ENCODE results near the gene MTUS2. TPM values are rescaled to one million over a fixed set of nuclear protein-coding genes. Genes with fewer than 3 reads are reported as not detected.

Gene MTUS2
- total and polyA plus RNA-seq, 2 donors from 2014 or later = 0.06 to 0.22 TPM

DNA sequence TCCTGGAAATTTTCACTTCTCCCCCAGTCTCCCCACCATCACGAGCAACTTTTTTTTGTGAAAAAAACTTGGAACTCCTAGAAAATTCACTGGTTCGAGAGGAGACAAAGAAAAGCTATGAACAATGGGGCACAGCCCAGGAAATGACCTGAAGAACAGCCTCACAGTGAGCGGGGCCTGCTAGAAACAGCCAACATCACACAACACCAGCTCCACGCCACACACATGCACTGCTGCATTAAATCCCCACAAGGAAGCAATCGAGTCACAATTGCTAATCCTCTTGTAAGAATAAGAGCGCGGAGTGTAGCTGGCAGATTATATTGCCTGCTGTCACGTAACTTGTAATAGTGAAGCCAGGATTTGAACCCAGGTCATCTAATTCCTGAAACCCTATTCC, 726.5 kb downstream of the MTUS2 start:
- H3K27me3 ChIP-seq (ENCODE audit: control insufficient read depth, insufficient read depth, low read length) = no peaks in the 10 kb centered on the region
- no peak for FAIRE-seq
- intact Hi-C loops (cut with DNase I) = no loop called here
- no peaks in the 10 kb centered on the region for H3K9me3 ChIP-seq (ENCODE audit: control insufficient read depth in 2 of 3, insufficient read depth in 1 of 3, low read length in 3 of 3)
- no peak for DNase-seq
- H3K4me3 ChIP-seq (ENCODE audit: low read length in 3 of 3) = no peak overlapping the region
- no peaks in the 10 kb centered on the region for H3K4me1 ChIP-seq (ENCODE audit: control insufficient read depth in 2 of 3, insufficient read depth in 2 of 3, low read depth in 1 of 3, low read length in 3 of 3)
- TF ChIP-seq, protein P1, sequence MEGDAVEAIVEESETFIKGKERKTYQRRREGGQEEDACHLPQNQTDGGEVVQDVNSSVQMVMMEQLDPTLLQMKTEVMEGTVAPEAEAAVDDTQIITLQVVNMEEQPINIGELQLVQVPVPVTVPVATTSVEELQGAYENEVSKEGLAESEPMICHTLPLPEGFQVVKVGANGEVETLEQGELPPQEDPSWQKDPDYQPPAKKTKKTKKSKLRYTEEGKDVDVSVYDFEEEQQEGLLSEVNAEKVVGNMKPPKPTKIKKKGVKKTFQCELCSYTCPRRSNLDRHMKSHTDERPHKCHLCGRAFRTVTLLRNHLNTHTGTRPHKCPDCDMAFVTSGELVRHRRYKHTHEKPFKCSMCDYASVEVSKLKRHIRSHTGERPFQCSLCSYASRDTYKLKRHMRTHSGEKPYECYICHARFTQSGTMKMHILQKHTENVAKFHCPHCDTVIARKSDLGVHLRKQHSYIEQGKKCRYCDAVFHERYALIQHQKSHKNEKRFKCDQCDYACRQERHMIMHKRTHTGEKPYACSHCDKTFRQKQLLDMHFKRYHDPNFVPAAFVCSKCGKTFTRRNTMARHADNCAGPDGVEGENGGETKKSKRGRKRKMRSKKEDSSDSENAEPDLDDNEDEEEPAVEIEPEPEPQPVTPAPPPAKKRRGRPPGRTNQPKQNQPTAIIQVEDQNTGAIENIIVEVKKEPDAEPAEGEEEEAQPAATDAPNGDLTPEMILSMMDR (IDR thresholded peaks at IDR 0.05; ENCODE audit: borderline replicate concordance, extremely low read depth, insufficient read depth) = no peak
- no peak overlapping the region for H3K9ac ChIP-seq (ENCODE audit: low read length in 3 of 3)
- no peak overlapping the region for H3K27ac ChIP-seq (ENCODE audit: low read depth in 2 of 2, low read length in 2 of 2)
- H3K36me3 ChIP-seq (ENCODE audit: control insufficient read depth in 2 of 3, insufficient read depth in 3 of 3, low read length in 3 of 3) = no peaks in the 10 kb centered on the region

GRCh38 chr13:29547153-29547552, 727.0 kb downstream of the MTUS2 start:
- no peaks in the 10 kb centered on the region for H3K27me3 ChIP-seq (ENCODE audit: control insufficient read depth, insufficient read depth, low read length)
- no peaks in the 10 kb centered on the region for H3K4me1 ChIP-seq (ENCODE audit: control insufficient read depth in 2 of 3, insufficient read depth in 2 of 3, low read depth in 1 of 3, low read length in 3 of 3)
- FAIRE-seq = no peak
- no peak overlapping the region for H3K27ac ChIP-seq (ENCODE audit: low read depth in 2 of 2, low read length in 2 of 2)
- no peak for DNase-seq
- intact Hi-C loops (cut with DNase I) = no loop called here
- H3K9me3 ChIP-seq (ENCODE audit: control insufficient read depth in 2 of 3, insufficient read depth in 1 of 3, low read length in 3 of 3) = no peaks in the 10 kb centered on the region
- TF ChIP-seq, protein P1 (IDR thresholded peaks at IDR 0.05; ENCODE audit: borderline replicate concordance, extremely low read depth, insufficient read depth) = no peak
- no peak overlapping the region for H3K9ac ChIP-seq (ENCODE audit: low read length in 3 of 3)
- no peak overlapping the region for H3K4me3 ChIP-seq (ENCODE audit: low read length in 3 of 3)
- H3K36me3 ChIP-seq (ENCODE audit: control insufficient read depth in 2 of 3, insufficient read depth in 3 of 3, low read length in 3 of 3) = no peaks in the 10 kb centered on the region

DNA sequence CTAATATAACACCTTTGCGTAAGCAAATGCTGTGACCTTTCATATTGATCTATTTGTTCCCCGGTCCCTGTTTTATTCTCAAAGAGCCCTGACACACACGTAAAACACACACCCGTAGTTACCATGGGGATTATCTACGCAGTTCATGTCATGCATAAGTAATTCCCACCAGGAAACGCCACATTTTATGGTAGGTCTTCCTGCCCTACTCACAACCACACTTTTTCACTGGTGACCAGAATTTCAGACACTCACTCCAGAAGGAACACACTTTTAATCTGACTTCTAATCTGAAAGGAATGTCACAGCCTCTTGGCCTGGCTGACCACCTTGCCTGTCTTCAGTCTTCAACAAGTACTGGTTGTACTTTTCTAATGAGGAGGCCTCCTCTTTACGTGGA, 728.6 kb downstream of the MTUS2 start:
- Histone ChIP-seq H3K9me3 (ENCODE audit: control insufficient read depth in 2 of 3, insufficient read depth in 1 of 3, low read length in 3 of 3) (no peaks in the 10 kb centered on the region), H3K4me1 (ENCODE audit: control insufficient read depth in 2 of 3, insufficient read depth in 2 of 3, low read depth in 1 of 3, low read length in 3 of 3) (no peaks in the 10 kb centered on the region), H3K9ac (ENCODE audit: low read length in 3 of 3) (no peak overlapping the region), H3K4me3 (ENCODE audit: low read length in 3 of 3) (no peak overlapping the region), H3K36me3 (ENCODE audit: control insufficient read depth in 2 of 3, insufficient read depth in 3 of 3, low read length in 3 of 3) (no peaks in the 10 kb centered on the region), H3K27ac (ENCODE audit: low read depth in 2 of 2, low read length in 2 of 2) (peak overlapping the region; percentile 37 to 43), H3K27me3 (ENCODE audit: control insufficient read depth, insufficient read depth, low read length) (no peaks in the 10 kb centered on the region)
- TF ChIP-seq, protein P1 (IDR thresholded peaks at IDR 0.05; ENCODE audit: borderline replicate concordance, extremely low read depth, insufficient read depth) = no peak
- DNase-seq = peak in 3 of 5 donors; percentile 21 to 76 (median 70)
- intact Hi-C loops (cut with DNase I) = no loop called here
- FAIRE-seq = no peak

DNA sequence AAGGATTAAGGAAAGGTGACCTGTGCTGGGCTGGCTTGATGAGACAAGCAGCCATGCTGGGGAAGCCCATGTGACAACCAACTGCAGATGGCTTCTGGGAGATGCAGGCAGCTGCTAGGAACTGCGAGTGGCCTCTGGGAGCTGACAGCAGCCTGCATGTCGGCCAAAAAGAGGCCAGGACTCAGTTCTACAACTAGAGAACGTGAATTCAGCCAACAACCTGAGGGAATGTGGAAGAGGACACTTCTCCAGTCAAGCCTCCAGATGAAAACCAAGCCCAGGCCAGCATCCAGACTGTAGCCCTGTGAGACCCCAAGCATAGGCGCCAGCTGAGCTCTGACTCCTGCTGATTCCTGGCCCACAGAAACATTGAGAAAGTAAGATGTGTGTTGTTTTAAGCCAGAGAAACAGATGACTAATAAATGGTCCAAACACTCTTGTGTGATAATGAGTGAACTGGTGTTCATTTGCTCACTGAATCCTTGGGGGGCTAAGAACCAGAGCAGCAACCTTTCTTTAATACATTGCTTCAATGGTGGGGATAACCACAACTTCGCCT, 730.4 kb downstream of the MTUS2 start:
- intact Hi-C loops (cut with DNase I) = no loop called here
- H3K9me3 ChIP-seq (ENCODE audit: control insufficient read depth in 2 of 3, insufficient read depth in 1 of 3, low read length in 3 of 3) = no peaks in the 10 kb centered on the region
- H3K36me3 ChIP-seq (ENCODE audit: control insufficient read depth in 2 of 3, insufficient read depth in 3 of 3, low read length in 3 of 3) = no peaks in the 10 kb centered on the region
- TF ChIP-seq, protein P1 (IDR thresholded peaks at IDR 0.05; ENCODE audit: borderline replicate concordance, extremely low read depth, insufficient read depth) = no peak
- H3K27ac ChIP-seq (ENCODE audit: low read depth in 2 of 2, low read length in 2 of 2) = no peak overlapping the region
- no peaks in the 10 kb centered on the region for H3K4me1 ChIP-seq (ENCODE audit: control insufficient read depth in 2 of 3, insufficient read depth in 2 of 3, low read depth in 1 of 3, low read length in 3 of 3)
- FAIRE-seq (no peak), DNase-seq (no peak)
- H3K4me3 ChIP-seq (ENCODE audit: low read length in 3 of 3) = no peak overlapping the region
- H3K9ac ChIP-seq (ENCODE audit: low read length in 3 of 3) = no peak overlapping the region
- H3K27me3 ChIP-seq (ENCODE audit: control insufficient read depth, insufficient read depth, low read length) = no peaks in the 10 kb centered on the region

Measured in kidney (tissue), 14 donors.